H1 (cell line): ENCODE results near the gene NANOS2. TPM values are rescaled to one million over a fixed set of nuclear protein-coding genes. Genes with fewer than 3 reads are reported as not detected.

Experiments used
- BCL11A ChIP-seq, 2 experiments: IDR thresholded peaks; one replicate each; pipeline ENCODE4 v1.6.1; 2011; ENCODE audit warnings: low read depth in 2 of 2, low read length in 2 of 2, mild to moderate bottlenecking in 2 of 2
- HDAC6 ChIP-seq: IDR thresholded peaks from one replicate; pipeline ENCODE4 v1.7.1; 2012; ENCODE audit warnings: low read depth, mild to moderate bottlenecking, inconsistent platforms, low read length, moderate library complexity
- KDM5A ChIP-seq: fragments of 200-600 bp; IDR thresholded peaks from 2 replicates; pipeline ENCODE4 v1.7.1; 2012; ENCODE audit warnings: mild to moderate bottlenecking, low read length, inconsistent platforms, mixed read lengths
- MAFK ChIP-seq: IDR thresholded peaks from 2 replicates; pipeline ENCODE4 v1.6.1; 2012; ENCODE audit warnings: low read depth, mild to moderate bottlenecking, improper control_type of control experiment, low read length
- NRF1 ChIP-seq: IDR thresholded peaks from 2 replicates; pipeline ENCODE4 v1.6.1; 2011; ENCODE audit warnings: mild to moderate bottlenecking, low read depth, low read length, improper control_type of control experiment
- PHF8 ChIP-seq: fragments of 200-600 bp; sonication (generic); conservative IDR thresholded peaks from 2 replicates; pipeline ENCODE4 v1.7.1; 2012; ENCODE audit warnings: low read depth, mild to moderate bottlenecking, inconsistent platforms, low read length, moderate library complexity
- RBBP5 ChIP-seq: IDR thresholded peaks from 2 replicates; pipeline ENCODE4 v1.7.1; 2012; ENCODE audit warnings: low read depth, mild to moderate bottlenecking, inconsistent platforms, low read length, moderate library complexity, borderline replicate concordance
- TAF1 ChIP-seq: IDR thresholded peaks from 2 replicates; pipeline ENCODE4 v1.6.1; 2011; ENCODE audit warnings: mild to moderate bottlenecking, low read depth, low read length
- TCF12 ChIP-seq: IDR thresholded peaks from 2 replicates; pipeline ENCODE4 v1.6.1; 2011; ENCODE audit warnings: low read depth, mild to moderate bottlenecking, low read length
- ZNF274 ChIP-seq: IDR thresholded peaks from 2 replicates; pipeline ENCODE4 v1.7.0; 2012; ENCODE audit warnings: low read length, borderline replicate concordance; ENCODE audit errors: extremely low read depth
- polyA plus RNA-seq, 7 experiments: library from polyadenylated mRNA; depleted of rRNA in 3 of 7; stranded (reverse) in 5 of 7; unstranded in 2 of 7; fragments of >200 nt in 5 of 7; fragments of 200-250 nt in 2 of 7; gene quantifications; 1 replicate in 5 of 7; 2 replicates in 1 of 7; 4 replicates in 1 of 7; pipeline versions ENCODE4 v1.2.1 to v1.2.3, GENCODE V29; 2011 to 2013; ENCODE audit warnings: missing spikeins in 2 of 7, mixed read lengths in 2 of 7
- total RNA-seq: library from RNA; stranded (reverse); fragmentation: NEBNext Ultra II Directional; extraction: Animal tissue kit (Norgen Biotek cat#: 25700); gene quantifications from 2 replicates; pipeline ENCODE4 v1.2.1, GENCODE V29; 2021
- TF ChIP-seq, protein P1 (sequence below): fragments of 300-600 bp; sonication (generic); IDR thresholded peaks from 2 replicates; pipeline ENCODE4 v1.7.1; 2012; ENCODE audit warnings: low read length, moderate library complexity, mild to moderate bottlenecking, inconsistent platforms; ENCODE audit not compliant: insufficient replicate concordance

Gene NANOS2
- total and polyA plus RNA-seq, 2 of the 8 experiments (the other 6 are each of a cell fraction or from before 2014, with no cell fraction given): 0.20 TPM; not detected in 1

DNA sequence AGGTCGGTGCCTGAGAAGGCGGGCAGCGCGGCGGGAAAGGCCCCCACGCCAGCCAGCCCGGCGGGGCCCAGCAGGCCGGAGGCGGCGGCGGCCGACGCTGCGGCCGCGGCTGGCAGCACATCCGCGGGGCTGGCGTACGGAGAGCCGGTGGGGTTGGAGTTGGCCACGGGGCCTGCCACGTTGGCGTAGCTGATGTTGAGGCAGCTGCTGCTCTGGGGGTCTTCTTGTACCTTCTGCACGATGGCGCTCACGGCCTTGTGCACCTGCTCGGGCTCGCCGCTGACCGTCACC lies 25.9 kb upstream of the NANOS2 start (continued):
- TF ChIP-seq, protein P1, sequence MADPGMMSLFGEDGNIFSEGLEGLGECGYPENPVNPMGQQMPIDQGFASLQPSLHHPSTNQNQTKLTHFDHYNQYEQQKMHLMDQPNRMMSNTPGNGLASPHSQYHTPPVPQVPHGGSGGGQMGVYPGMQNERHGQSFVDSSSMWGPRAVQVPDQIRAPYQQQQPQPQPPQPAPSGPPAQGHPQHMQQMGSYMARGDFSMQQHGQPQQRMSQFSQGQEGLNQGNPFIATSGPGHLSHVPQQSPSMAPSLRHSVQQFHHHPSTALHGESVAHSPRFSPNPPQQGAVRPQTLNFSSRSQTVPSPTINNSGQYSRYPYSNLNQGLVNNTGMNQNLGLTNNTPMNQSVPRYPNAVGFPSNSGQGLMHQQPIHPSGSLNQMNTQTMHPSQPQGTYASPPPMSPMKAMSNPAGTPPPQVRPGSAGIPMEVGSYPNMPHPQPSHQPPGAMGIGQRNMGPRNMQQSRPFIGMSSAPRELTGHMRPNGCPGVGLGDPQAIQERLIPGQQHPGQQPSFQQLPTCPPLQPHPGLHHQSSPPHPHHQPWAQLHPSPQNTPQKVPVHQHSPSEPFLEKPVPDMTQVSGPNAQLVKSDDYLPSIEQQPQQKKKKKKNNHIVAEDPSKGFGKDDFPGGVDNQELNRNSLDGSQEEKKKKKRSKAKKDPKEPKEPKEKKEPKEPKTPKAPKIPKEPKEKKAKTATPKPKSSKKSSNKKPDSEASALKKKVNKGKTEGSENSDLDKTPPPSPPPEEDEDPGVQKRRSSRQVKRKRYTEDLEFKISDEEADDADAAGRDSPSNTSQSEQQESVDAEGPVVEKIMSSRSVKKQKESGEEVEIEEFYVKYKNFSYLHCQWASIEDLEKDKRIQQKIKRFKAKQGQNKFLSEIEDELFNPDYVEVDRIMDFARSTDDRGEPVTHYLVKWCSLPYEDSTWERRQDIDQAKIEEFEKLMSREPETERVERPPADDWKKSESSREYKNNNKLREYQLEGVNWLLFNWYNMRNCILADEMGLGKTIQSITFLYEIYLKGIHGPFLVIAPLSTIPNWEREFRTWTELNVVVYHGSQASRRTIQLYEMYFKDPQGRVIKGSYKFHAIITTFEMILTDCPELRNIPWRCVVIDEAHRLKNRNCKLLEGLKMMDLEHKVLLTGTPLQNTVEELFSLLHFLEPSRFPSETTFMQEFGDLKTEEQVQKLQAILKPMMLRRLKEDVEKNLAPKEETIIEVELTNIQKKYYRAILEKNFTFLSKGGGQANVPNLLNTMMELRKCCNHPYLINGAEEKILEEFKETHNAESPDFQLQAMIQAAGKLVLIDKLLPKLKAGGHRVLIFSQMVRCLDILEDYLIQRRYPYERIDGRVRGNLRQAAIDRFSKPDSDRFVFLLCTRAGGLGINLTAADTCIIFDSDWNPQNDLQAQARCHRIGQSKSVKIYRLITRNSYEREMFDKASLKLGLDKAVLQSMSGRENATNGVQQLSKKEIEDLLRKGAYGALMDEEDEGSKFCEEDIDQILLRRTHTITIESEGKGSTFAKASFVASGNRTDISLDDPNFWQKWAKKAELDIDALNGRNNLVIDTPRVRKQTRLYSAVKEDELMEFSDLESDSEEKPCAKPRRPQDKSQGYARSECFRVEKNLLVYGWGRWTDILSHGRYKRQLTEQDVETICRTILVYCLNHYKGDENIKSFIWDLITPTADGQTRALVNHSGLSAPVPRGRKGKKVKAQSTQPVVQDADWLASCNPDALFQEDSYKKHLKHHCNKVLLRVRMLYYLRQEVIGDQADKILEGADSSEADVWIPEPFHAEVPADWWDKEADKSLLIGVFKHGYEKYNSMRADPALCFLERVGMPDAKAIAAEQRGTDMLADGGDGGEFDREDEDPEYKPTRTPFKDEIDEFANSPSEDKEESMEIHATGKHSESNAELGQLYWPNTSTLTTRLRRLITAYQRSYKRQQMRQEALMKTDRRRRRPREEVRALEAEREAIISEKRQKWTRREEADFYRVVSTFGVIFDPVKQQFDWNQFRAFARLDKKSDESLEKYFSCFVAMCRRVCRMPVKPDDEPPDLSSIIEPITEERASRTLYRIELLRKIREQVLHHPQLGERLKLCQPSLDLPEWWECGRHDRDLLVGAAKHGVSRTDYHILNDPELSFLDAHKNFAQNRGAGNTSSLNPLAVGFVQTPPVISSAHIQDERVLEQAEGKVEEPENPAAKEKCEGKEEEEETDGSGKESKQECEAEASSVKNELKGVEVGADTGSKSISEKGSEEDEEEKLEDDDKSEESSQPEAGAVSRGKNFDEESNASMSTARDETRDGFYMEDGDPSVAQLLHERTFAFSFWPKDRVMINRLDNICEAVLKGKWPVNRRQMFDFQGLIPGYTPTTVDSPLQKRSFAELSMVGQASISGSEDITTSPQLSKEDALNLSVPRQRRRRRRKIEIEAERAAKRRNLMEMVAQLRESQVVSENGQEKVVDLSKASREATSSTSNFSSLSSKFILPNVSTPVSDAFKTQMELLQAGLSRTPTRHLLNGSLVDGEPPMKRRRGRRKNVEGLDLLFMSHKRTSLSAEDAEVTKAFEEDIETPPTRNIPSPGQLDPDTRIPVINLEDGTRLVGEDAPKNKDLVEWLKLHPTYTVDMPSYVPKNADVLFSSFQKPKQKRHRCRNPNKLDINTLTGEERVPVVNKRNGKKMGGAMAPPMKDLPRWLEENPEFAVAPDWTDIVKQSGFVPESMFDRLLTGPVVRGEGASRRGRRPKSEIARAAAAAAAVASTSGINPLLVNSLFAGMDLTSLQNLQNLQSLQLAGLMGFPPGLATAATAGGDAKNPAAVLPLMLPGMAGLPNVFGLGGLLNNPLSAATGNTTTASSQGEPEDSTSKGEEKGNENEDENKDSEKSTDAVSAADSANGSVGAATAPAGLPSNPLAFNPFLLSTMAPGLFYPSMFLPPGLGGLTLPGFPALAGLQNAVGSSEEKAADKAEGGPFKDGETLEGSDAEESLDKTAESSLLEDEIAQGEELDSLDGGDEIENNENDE: no peak
- TF ChIP-seq BCL11A (IDR thresholded peaks at IDR 0.05; ENCODE audit: low read depth in 2 of 2, low read length in 2 of 2): no peak
- no peak for TF ChIP-seq KDM5A
- TF ChIP-seq TCF12: no peak
- no peak for TF ChIP-seq PHF8
- TF ChIP-seq RBBP5: no peak
- TF ChIP-seq TAF1: no peak
- TF ChIP-seq HDAC6: no peak
- TF ChIP-seq ZNF274: no peak
- TF ChIP-seq MAFK: no peak
- no peak for TF ChIP-seq NRF1
